ENCODE data around the gene C11orf24. TPM values are rescaled to one million over a fixed set of nuclear protein-coding genes. Genes with fewer than 3 reads are reported as not detected.
"Not testable (repeated sequence)": the region's sequence is repeated elsewhere in the genome, so short reads cannot be mapped to it uniquely, and the experiment has no call there.

Gene C11orf24
- total RNA-seq, 1 donor from 2014 or later, result 50.1 TPM

- ATAC-seq, result peak; percentile 89
- peak; percentile 96 for DNase-seq (ENCODE audit: low spot score)
Measured at GRCh38 chr11:68257477-68258362, 14.1 kb downstream of the C11orf24 start.

- ATAC-seq (no peak), DNase-seq (ENCODE audit: low spot score) (no peak)
Measured at GRCh38 chr11:68256331-68256741, 15.4 kb downstream of the C11orf24 start.

GRCh38 chr11:68255526-68255925, 16.2 kb downstream of the C11orf24 start:
- DNase-seq (ENCODE audit: low spot score), result no peak
- ATAC-seq, result no peak

- DNase-seq (ENCODE audit: low spot score) (no peak), ATAC-seq (no peak)
Measured at GRCh38 chr11:68254421-68254820, 17.4 kb downstream of the C11orf24 start.

- ATAC-seq (peak; percentile 30), DNase-seq (ENCODE audit: low spot score) (no peak)
Measured at GRCh38 chr11:68251765-68252164, 20.0 kb downstream of the C11orf24 start.

GRCh38 chr11:68244912-68245311, 26.9 kb downstream of the C11orf24 start:
- not testable (repeated sequence) for ATAC-seq

GRCh38 chr11:68243847-68244246, 27.9 kb downstream of the C11orf24 start:
- ATAC-seq; DNase-seq (ENCODE audit: low spot score): not testable (repeated sequence)

More at GRCh38 chr11:68244912-68245311, 26.9 kb downstream of the C11orf24 start:
- DNase-seq (ENCODE audit: low spot score), result not testable (repeated sequence)

- no peak for DNase-seq (ENCODE audit: low spot score)
- ATAC-seq, result no peak
Measured at GRCh38 chr11:68242616-68243015, 29.2 kb downstream of the C11orf24 start.

- no peak for ATAC-seq
Measured at GRCh38 chr11:68231621-68232020, 40.2 kb downstream of the C11orf24 start.

GRCh38 chr11:68229601-68230000, 42.2 kb downstream of the C11orf24 start:
- DNase-seq (ENCODE audit: low spot score) (no peak), ATAC-seq (no peak)

More at GRCh38 chr11:68231621-68232020, 40.2 kb downstream of the C11orf24 start:
- no peak for DNase-seq (ENCODE audit: low spot score)

GRCh38 chr11:68226421-68226820, 45.4 kb downstream of the C11orf24 start:
- ATAC-seq (no peak), DNase-seq (ENCODE audit: low spot score) (no peak)

GRCh38 chr11:68224606-68225005, 47.2 kb downstream of the C11orf24 start:
- ATAC-seq, result no peak
- DNase-seq (ENCODE audit: low spot score), result no peak

- ATAC-seq (no peak), DNase-seq (ENCODE audit: low spot score) (no peak)
Measured at GRCh38 chr11:68223275-68223674, 48.5 kb downstream of the C11orf24 start.

GRCh38 chr11:68221406-68221805, 50.4 kb downstream of the C11orf24 start:
- no peak for DNase-seq (ENCODE audit: low spot score)
- no peak for ATAC-seq

- DNase-seq (ENCODE audit: low spot score) (peak; percentile 57), ATAC-seq (peak; percentile 52)
Measured at GRCh38 chr11:68216171-68216938, 55.4 kb downstream of the C11orf24 start.

- DNase-seq (ENCODE audit: low spot score) (no peak), ATAC-seq (no peak)
Measured at GRCh38 chr11:68215524-68216170, 56.1 kb downstream of the C11orf24 start.

GRCh38 chr11:68215087-68215445, 56.7 kb downstream of the C11orf24 start:
- DNase-seq (ENCODE audit: low spot score) (no peak), ATAC-seq (no peak)

- peak; percentile 60 for DNase-seq (ENCODE audit: low spot score)
- ATAC-seq, result peak; percentile 1
Measured at GRCh38 chr11:68214173-68215086, 57.3 kb downstream of the C11orf24 start.

GRCh38 chr11:68213555-68214172, 58.1 kb downstream of the C11orf24 start:
- DNase-seq (ENCODE audit: low spot score) (peak; percentile 91), ATAC-seq (peak; percentile 74)

- DNase-seq (ENCODE audit: low spot score) (peak; percentile 74), ATAC-seq (no peak)
Measured at GRCh38 chr11:68213135-68213515, 58.6 kb downstream of the C11orf24 start, which contains the start of gene KMT5B. TSS of gene KMT5B (minus strand) at chr11:68213296. CDS start at chr11:68190076, 23,220 bp downstream.
